Liver (tissue), 3 donors: ENCODE data around the gene NOP14.

Source experiments
- CTCF ChIP-seq: fragments of 150-350 bp; IDR thresholded peaks from 2 replicates; pipeline ENCODE4 v1.5.1; 2017; ENCODE audit warnings: improper control_type of control experiment, low read depth, low read length; ENCODE audit not compliant: missing input control
- EGR1 ChIP-seq, 2 donors: IDR thresholded peaks; 2 replicates each; pipeline ENCODE4 v1.6.1; 2016 to 2018; ENCODE audit warnings: antibody characterized with exemption in 2 of 2, low read depth in 2 of 2
- FOXA1 ChIP-seq: IDR thresholded peaks from 2 replicates; pipeline ENCODE4 v1.6.1; 2016; ENCODE audit warnings: antibody characterized with exemption
- GABPA ChIP-seq, 2 donors: IDR thresholded peaks in 1 of 2; conservative IDR thresholded peaks in 1 of 2; 2 replicates each; pipeline ENCODE4 v1.6.1; 2016; ENCODE audit warnings: antibody characterized with exemption in 2 of 2, mild to moderate bottlenecking in 1 of 2, moderate library complexity in 1 of 2
- HNF4G ChIP-seq: IDR thresholded peaks from 2 replicates; pipeline ENCODE4 v1.6.1; 2016; ENCODE audit warnings: antibody characterized with exemption
- REST ChIP-seq: IDR thresholded peaks from 2 replicates; pipeline ENCODE4 v1.6.1; 2016; ENCODE audit warnings: antibody characterized with exemption, mild to moderate bottlenecking
- TAF1 ChIP-seq: conservative IDR thresholded peaks from 2 replicates; pipeline ENCODE4 v1.6.1; 2016; ENCODE audit warnings: antibody characterized with exemption, mild to moderate bottlenecking
- donor health status: healthy.
- donor health status: healthy.

- TF ChIP-seq CTCF (no peak), EGR1 (IDR thresholded peaks at IDR 0.05; ENCODE audit: low read depth in 2 of 2) (no peak), FOXA1 (no peak), GABPA (IDR thresholded peaks at IDR 0.05 in 1 of 2, conservative IDR thresholded peaks at IDR 0.05 in 1 of 2) (no peak), REST (no peak), TAF1 (no peak), HNF4G (no peak)
Measured at GRCh38 chr4:2933566-2934076, 29.6 kb downstream of the NOP14 start.
